ENCODE measurements around the gene GCNT3. TPM values are rescaled to one million over a fixed set of nuclear protein-coding genes. Genes with fewer than 3 reads are reported as not detected.

The GCNT3 gene
- polyA plus RNA-seq, 3 donors, result not detected

- Histone ChIP-seq H3K4me2 (replicated peaks; ENCODE audit: extremely low read depth, low read length, poor library complexity, severe bottlenecking) (no peak overlapping the region), H3K9me3 (replicated peaks in 1 of 2; ENCODE audit: control insufficient read depth in 1 of 2, insufficient read depth in 1 of 2, low read length in 2 of 2) (no peaks in the 10 kb centered on the region), H3K27me3 (ENCODE audit: control insufficient read depth in 2 of 2, insufficient read depth in 2 of 2, low read length in 2 of 2) (peaks cover 10% of the 10 kb centered on the region in 2 donors), H3K36me3 (replicated peaks in 1 of 2; ENCODE audit: control insufficient read depth in 1 of 2, insufficient read depth in 2 of 2, low read length in 2 of 2) (no peaks in the 10 kb centered on the region), H2AFZ (ENCODE audit: insufficient read depth, low read depth, low read length, poor library complexity, severe bottlenecking) (no peak overlapping the region), H3K79me2 (ENCODE audit: insufficient read depth, low read length) (no peaks in the 10 kb centered on the region), H3K9ac (ENCODE audit: insufficient read depth, low read length, poor library complexity, severe bottlenecking) (no peak overlapping the region), H4K20me1 (ENCODE audit: insufficient read depth, low read length) (no peaks in the 10 kb centered on the region), H3K4me1 (ENCODE audit: control insufficient read depth in 1 of 2, insufficient read depth in 2 of 2, low read length in 2 of 2) (peaks cover 5 to 7% of the 10 kb centered on the region in 2 donors), H3K27ac (ENCODE audit: low read depth in 1 of 2, low read length in 2 of 2) (no peak overlapping the region), H3K4me3 (replicated peaks in 1 of 3; ENCODE audit: low read depth in 2 of 3, low read length in 3 of 3) (no peak overlapping the region)
- Mint-ChIP-seq H3K9me3 (peaks cover 0 to 5% (median 0%) of the 10 kb centered on the region in 7 donors), H3K27ac (no peak overlapping the region), H3K4me3 (peak overlapping the region in 1 of 2 donors; percentile 4), H3K27me3 (ENCODE audit: low read depth in 3 of 3) (peaks cover 7 to 29% (median 25%) of the 10 kb centered on the region in 3 donors), H3K36me3 (peaks cover 0 to 2% of the 10 kb centered on the region in 2 donors), H3K4me1 (peaks cover 11% of the 10 kb centered on the region)
- no peak for TF ChIP-seq CTCF (IDR thresholded peaks at IDR 0.05)
- WGBS (ENCODE audit: insufficient coverage), result 100% methylated on average over 2 of the region's 3 CpGs
- intact Hi-C loops (cut with micrococcal nuclease), result no loop called here
- no peak for DNase-seq
Observed at GRCh38 chr15:59616379-59616778, 4.8 kb downstream of the GCNT3 start.

- TF ChIP-seq CTCF (IDR thresholded peaks at IDR 0.05), result no peak
- Histone ChIP-seq H3K36me3 (replicated peaks in 1 of 2; ENCODE audit: control insufficient read depth in 1 of 2, insufficient read depth in 2 of 2, low read length in 2 of 2) (no peaks in the 10 kb centered on the region), H3K9me3 (replicated peaks in 1 of 2; ENCODE audit: control insufficient read depth in 1 of 2, insufficient read depth in 1 of 2, low read length in 2 of 2) (no peaks in the 10 kb centered on the region), H3K4me3 (replicated peaks in 1 of 3; ENCODE audit: low read depth in 2 of 3, low read length in 3 of 3) (no peak overlapping the region), H4K20me1 (ENCODE audit: insufficient read depth, low read length) (no peaks in the 10 kb centered on the region), H3K27me3 (ENCODE audit: control insufficient read depth in 2 of 2, insufficient read depth in 2 of 2, low read length in 2 of 2) (peaks cover 10% of the 10 kb centered on the region in 2 donors), H3K9ac (ENCODE audit: insufficient read depth, low read length, poor library complexity, severe bottlenecking) (no peak overlapping the region), H2AFZ (ENCODE audit: insufficient read depth, low read depth, low read length, poor library complexity, severe bottlenecking) (peak overlapping the region; percentile 11), H3K4me1 (ENCODE audit: control insufficient read depth in 1 of 2, insufficient read depth in 2 of 2, low read length in 2 of 2) (peaks cover 5 to 7% of the 10 kb centered on the region in 2 donors), H3K79me2 (ENCODE audit: insufficient read depth, low read length) (no peaks in the 10 kb centered on the region), H3K27ac (ENCODE audit: low read depth in 1 of 2, low read length in 2 of 2) (no peak overlapping the region), H3K4me2 (replicated peaks; ENCODE audit: extremely low read depth, low read length, poor library complexity, severe bottlenecking) (no peak overlapping the region)
- H3K4me1 Mint-ChIP-seq, result peaks cover 8% of the 10 kb centered on the region
- peaks cover 7 to 26% (median 17%) of the 10 kb centered on the region in 3 donors for H3K27me3 Mint-ChIP-seq (ENCODE audit: low read depth in 3 of 3)
- H3K4me3 Mint-ChIP-seq, result no peak overlapping the region
- intact Hi-C loops (cut with micrococcal nuclease), result no loop called here
- WGBS (ENCODE audit: insufficient coverage), result 86% methylated on average over 2 of the region's 4 CpGs
- H3K27ac Mint-ChIP-seq, result no peak overlapping the region
- peak in 1 of 3 donors; percentile 5 for DNase-seq
- peaks cover 0 to 2% of the 10 kb centered on the region in 2 donors for H3K36me3 Mint-ChIP-seq
- peaks cover 0 to 5% (median 0%) of the 10 kb centered on the region in 7 donors for H3K9me3 Mint-ChIP-seq
Observed at GRCh38 chr15:59618406-59618805, 6.8 kb downstream of the GCNT3 start.
